ENCODE measurements around the gene TCEAL2.
"Not testable (repeated sequence)": the region's sequence is repeated elsewhere in the genome, so short reads cannot be mapped to it uniquely, and the experiment has no call there.

TCEAL2 gene

DNA sequence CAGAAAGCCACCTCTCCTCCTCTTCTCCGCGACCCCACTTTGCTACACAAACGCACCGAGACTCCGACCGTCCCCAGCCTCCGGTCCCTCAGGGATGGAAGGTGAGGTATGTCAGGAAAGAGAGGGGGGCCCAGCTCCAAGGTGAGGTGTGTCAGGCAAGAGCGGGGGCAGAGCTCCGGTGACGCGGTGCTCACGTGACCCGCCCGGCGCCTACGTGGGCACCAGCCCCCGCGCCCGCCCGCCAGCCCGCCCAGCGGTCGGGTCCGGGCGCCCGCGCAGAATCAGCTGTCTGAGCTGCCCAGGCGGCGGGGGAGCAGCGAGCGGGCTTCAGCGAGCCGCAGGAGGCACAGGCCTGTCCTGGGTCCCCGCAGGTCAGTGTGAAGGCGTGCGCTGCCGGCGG lies at the start of gene TCEAL2:
Gene TCEAL2 (plus strand): TSS at position 244 of the 400 bp plus-strand sequence. CDS start 1,152 bp downstream, outside the sequence.
- DNase-seq (ENCODE audit: low spot score): not testable (repeated sequence)

DNA sequence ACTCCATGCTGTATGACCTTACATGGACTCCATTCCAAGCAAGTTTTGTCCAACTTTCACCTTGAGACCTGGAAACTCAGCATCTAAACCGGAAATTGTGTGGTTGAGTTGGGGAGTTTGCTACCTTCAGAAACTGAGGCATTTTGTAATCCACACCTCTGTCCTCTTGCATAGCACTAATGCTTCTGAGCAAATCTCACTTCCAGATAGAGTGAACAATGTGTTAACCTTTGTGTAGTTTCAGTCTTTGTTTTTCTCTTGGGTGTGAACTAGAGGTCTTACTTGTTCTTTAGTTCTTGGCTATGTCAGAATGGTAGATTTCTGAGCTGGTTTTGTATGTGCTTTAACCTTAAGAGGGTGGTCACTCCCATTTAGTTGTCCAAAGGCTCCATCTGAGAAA lies 48.1 kb upstream of the TCEAL2 start:
- DNase-seq (ENCODE audit: low spot score): no peak

DNA sequence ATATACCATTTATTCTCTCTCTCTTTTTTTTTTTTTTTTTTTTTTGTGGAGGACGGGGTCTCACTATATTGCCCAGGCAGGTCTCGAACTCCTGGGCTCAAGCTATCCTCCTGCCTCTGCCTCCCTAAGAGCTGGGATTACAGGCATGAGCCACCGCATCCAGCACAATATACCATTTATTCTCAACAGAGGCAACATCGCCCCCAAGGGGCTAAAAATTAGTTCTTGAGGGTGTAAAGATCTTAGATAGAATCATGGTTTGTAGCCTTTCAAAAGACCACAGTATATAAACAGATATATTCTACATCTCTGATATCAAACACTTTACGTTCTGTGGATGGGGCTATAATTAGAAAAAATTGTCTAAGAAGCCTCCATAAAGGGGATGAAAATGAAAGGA lies 39.8 kb upstream of the TCEAL2 start:
- no peak for DNase-seq (ENCODE audit: low spot score)

DNA sequence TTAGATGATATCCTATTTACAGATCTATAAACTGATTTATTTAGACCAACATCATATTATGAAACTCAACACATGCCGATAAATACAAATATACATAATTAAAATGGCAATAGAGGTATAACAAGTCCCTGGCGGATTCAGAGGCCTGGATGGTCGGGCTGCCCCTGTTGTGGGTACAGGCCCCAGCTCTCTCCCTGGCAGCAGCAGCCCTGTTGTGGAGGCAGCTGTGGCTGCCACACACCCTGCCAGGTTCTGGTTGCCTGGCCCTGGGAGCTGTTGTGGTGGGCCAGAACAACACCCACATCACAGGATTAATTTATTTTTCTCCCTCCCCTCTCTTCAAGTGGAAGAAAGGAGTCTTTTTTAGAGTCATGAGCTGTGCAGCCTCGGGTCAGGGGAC lies 12.1 kb upstream of the TCEAL2 start:
- DNase-seq (ENCODE audit: low spot score): no peak

DNA sequence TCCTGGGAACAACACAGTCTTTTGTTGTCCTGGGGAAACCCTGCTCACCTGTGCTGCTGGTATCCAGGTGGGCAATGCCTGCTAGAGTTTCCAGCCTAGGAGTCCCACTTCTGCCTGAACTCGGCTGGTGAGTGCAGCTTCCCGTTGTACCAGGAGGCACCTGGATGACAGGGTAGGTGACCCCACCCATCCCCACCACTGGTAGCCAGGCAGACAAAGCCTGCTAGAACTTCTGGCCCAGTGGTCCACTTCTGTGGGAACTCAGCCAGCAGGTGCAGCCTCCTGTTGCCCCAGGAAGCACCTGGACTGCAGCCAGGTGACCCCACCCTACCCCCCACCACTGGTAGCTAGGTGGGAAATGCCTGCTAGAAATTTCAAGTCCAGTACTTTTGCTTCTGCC lies 9.7 kb upstream of the TCEAL2 start:
- DNase-seq (ENCODE audit: low spot score): no peak

DNA sequence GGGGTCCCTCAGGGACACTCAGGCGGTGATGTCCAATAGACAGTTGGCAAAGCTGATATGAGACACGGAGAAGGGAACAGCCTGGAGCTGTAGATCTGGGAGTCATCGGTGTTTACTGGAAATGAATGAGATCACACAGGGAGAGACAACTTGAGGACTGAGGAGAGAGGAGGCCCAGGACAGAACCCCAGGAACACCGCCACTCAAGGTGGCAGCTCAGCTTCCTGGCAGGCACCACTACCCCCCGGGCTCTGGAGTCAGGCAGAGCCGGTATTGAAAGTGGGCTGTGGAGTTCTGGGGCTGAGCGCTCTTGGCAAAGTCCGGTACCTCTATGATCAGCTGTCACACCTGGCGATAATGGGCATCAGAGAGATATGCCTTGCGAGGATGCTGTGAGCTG lies 465 bp upstream of the TCEAL2 start:
- not testable (repeated sequence) for DNase-seq (ENCODE audit: low spot score)

DNA sequence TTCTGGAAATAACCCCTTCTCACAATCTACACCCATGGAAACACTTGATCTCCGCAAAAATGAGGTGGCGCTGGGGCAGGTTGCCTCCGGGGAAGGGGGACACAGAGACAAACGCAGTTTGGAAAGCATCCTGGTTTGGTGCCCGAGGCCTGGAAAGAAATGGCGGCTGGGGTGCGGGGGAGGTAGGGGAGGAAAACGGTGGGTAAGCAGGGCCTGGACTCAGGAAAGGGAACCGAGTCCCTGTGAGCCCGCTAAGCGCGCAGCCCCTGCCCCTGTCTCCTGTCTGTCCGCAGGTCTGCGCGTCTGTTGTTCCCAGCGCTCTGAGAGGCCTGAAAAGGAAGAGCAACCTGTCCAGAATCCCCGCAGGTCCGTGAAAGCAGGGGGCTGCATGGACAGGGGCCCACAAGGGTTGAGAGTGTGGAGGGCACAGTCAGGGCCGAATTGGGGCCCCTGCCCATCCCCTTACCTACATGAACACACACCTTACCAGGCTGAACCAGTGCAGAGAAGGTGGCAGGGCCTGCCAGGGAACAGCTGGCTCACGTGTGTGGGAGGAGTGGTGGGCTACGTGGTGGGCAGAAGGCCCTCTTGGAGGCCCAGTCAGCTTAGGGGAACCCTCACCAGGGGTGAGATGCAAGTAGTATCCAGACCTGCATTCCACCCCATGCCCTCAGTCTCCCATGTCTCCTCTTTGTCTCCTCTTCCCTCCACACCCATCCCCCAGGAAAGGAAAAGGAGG lies 770 bp downstream of the TCEAL2 start:
- not testable (repeated sequence) for DNase-seq (ENCODE audit: low spot score)

DNA sequence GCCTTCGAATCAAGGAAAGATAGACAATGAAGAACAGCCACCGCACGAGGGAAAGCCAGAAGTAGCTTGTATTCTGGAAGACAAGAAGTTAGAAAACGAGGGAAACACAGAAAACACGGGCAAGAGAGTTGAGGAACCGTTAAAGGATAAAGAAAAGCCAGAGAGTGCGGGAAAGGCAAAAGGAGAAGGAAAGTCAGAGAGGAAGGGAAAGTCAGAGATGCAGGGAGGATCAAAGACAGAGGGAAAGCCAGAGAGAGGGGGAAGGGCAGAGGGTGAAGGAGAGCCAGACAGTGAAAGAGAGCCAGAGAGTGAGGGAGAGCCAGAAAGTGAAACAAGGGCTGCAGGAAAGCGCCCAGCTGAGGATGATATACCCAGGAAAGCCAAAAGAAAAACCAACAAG lies 1.4 kb downstream of the TCEAL2 start:
- DNase-seq (ENCODE audit: low spot score): no peak

DNA sequence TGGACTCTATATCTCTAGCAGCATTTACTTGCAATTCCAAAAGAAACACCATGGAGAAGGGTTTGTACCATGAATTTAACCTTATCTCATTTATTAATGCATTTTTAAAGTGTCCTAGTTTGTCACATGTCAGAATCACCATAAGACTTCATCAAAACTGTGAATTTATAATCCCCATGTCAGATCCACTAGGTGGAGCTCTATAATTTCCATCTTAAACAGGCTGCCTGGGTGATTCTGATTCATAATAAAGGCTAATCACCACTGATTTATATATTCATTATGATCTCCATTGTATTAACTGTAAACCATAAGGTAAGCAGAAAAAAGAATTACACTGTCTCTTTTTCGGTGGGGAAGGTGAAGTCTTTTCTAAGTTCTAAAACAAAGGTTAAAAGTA lies 4.0 kb downstream of the TCEAL2 start:
- peak; percentile 26 for DNase-seq (ENCODE audit: low spot score)

DNA sequence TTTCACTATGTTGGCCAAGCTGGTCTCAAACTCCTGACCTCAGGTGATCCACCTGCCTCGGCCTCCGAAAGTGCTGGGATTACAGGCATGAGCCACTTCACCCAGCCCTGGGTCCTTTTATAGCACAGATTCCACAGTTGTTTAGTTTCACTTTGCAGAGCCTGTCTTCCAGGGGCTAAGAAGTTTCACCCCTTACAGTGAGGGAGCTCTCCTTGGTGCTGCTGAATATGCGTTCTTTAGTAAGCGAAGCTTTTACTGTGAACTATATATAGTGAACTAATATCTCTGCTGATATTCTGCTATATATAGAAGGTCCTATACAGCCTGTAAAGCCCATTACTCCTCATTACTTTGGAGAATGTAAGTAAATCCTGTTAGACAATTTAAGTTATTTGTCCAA lies 12.6 kb downstream of the TCEAL2 start:
- no peak for DNase-seq (ENCODE audit: low spot score)

DNA sequence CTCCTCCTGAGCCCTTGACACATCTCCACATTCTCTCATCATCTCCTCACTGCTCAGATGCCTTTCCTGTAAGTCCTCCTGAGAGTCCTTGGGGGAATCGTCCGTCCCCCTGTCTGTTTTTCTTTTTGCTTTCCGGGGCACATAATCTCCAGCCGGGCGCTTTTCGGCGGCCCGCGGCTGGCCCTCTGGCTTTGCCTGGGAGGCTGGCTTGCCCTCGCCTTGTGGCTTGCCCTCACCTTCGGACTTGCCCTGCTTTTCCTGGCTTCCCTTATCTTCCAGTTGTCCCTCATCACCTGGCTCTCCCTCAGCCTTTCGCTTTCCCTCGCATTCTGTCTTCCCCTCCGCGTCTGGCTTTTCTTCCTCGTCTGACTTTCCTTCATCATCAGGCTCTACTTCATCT lies 15.4 kb downstream of the TCEAL2 start:
- not testable (repeated sequence) for DNase-seq (ENCODE audit: low spot score)

DNA sequence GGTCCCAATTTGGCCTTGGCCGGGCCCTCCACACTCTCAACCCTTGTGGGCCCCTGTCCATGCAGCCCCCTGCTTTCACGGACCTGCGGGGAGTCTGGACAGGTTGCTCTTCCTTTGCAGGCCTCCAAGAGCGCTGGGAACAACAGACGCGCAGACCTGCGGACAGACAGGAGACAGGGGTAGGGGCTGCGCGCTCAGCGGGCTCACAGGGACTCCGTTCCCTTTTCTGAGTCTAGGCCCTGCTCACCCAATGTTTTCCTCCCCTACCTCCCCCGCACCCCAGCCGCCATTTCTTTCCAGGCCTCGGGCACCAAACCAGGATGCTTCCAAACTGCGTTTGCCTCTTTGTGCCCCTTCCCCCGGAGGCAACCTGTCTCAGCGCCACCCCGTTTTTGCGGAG lies 16.2 kb downstream of the TCEAL2 start:
- DNase-seq (ENCODE audit: low spot score): not testable (repeated sequence)

DNA sequence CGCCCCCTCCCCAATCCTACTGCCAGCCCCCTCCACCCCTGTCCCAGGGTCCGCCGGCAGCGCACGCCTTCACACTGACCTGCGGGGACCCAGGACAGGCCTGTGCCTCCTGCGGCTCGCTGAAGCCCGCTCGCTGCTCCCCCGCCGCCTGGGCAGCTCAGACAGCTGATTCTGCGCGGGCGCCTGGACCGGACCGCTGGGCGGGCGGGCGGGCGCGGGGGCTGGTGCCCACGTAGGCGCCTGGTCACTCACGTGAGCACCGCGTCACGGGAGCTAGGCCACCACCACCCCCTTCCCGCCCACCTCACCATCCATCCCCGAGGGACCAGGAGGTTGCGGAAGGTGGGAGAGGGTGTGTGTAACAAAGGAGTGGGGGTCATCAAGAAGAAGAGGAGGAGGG lies 16.8 kb downstream of the TCEAL2 start, which contains the start of gene TCEAL6:
Gene TCEAL6 (minus strand): TSS at position 208 of the 400 bp plus-strand sequence.
- DNase-seq (ENCODE audit: low spot score): not testable (repeated sequence)

DNA sequence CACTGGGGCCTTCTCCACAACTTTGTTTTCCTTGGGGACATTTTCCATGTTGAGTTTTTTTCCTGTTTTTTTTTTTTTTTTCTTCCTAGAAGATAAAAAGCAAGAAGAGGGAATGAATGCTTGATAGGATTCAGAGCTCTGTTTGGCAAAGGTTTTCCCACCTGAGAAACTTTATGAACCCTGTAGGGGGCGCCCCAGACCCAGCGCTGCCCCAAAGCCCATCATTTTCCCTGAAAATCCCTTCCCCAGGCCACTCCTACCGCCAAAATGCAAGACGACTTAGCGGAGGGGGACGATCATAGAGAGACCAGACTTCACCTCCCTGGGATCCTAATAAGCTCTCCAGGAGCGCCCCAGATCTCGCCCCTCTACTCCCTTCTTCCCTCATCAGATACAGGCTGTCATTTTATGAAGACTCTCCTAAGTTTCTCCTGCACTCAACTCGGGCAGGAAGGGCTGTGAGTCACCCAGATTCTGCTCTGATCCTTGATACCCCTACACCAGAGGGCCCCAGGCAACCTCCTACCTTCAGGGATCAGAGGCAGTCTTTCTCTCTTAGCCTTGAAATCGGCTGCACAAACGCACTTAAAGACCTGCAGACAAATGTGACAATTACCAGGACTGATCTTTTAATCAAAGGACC lies 28.9 kb downstream of the TCEAL2 start:
- no peak for DNase-seq (ENCODE audit: low spot score)

DNA sequence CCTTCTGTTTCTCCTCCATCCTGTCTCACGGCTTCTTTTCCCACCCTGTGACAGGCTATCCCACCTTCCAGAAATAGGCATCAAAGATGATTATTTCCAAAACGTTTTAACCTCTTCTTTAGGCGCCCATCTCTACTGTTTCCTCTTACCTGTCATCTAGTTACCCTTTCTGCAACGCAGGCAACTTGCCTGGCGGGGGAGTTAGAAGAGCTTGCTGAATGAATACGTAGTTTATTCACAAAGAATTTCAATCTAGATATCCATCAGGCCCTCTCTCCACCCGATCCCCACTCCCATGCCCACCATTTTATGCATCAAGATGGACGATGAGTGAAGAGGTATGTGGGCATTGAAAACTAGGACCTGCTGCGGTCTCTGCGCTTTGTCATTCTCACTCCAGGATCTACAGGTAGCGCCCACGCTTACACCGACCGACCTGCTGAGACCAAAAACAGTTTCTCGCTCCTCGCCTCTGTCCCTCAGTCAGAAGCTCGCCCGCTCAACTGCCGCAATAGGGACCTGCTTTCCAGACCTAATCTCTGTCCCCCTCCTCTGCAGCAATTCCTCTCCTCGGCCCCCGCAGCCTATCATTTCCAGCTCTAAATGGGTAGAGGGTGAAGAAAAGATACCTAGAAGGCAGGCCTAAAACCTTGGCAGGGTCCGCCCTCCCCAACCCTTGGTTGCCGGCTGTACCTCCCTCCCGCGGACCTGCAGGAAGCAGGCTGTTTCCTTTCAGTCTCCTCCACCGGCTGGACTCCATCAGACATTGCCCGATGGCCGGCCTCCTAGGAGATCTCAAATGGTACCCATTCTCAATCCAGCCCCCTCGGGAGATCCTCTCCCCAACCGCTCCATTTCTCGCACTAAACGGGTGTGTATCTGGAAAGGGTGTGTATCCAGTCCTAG lies 29.7 kb downstream of the TCEAL2 start:
- DNase-seq (ENCODE audit: low spot score): no peak

DNA sequence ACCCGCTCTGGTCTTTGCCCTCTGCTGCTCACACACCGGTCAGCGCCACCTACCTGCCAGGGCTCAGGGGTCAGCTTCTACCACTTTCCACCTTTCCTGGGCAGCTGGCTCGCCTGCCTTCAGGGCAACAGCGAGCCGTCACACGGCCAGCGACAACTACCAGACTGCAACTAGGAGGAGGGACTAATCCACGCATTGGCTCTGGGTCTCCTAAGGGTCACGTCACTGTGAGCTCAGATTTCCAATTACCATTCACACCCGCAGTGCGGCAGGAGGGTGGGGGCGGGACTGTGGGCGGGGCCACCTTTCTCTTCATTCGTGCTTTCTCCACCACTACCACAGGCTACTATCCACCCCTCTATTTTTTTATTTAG lies 30.3 kb downstream of the TCEAL2 start, which contains the start of gene BEX5:
Gene BEX5 (minus strand): TSS at position 172 of the 374 bp plus-strand sequence. CDS start 1,712 bp downstream, outside the sequence.
- DNase-seq (ENCODE audit: low spot score): no peak

All from AG08395 (cell line).